SK-N-SH (cell line): Measurements from ENCODE around the gene MX1. TPM values are rescaled to one million over a fixed set of nuclear protein-coding genes. Genes with fewer than 3 reads are reported as not detected.

ENCODE experiments used
- CTCF ChIA-PET: fragments of 300-600, 350-600 bp; formaldehyde crosslinking; extraction: SDS; loops from one replicate; lab custom pipeline; 2021; lab: Yijun Ruan, JAX
- POLR2A ChIA-PET: fragments of 350-600 bp; sonication (Branson Sonifier 250); formaldehyde crosslinking; extraction: SDS; loops from one replicate; lab custom pipeline; 2020; ENCODE audit warnings: antibody characterized with exemption, inconsistent platforms; lab: Yijun Ruan, JAX
- DNase-seq: peaks from one replicate; pipeline ENCODE4 v3.0.0; 2012
- H2AFZ ChIP-seq: fragments of 200-600 bp; sonication (generic); 2 replicates; pipeline ENCODE4 v1.8.1; 2016; ENCODE audit warnings: antibody characterized with exemption, mild to moderate bottlenecking, low read depth
- H3F3A ChIP-seq: fragments of 200-600 bp; sonication (generic); replicated peaks from 2 replicates; pipeline ENCODE3; 2016; ENCODE audit warnings: antibody characterized with exemption, mild to moderate bottlenecking; ENCODE audit not compliant: insufficient read depth
- H3K27ac ChIP-seq, 2 experiments: fragments of 200-500 bp in 1 of 2; fragments of 200-600 bp in 1 of 2; sonication (Bioruptor generic) in 1 of 2; sonication (generic), shearing (Covaris generic) in 1 of 2; 2 replicates each; pipeline versions ENCODE4 v1.5.1 to v1.6.1; 2014 to 2016; ENCODE audit warnings: low read depth in 2 of 2, inconsistent platforms in 1 of 2, low read length in 1 of 2, mild to moderate bottlenecking in 1 of 2, mixed read lengths in 1 of 2
- H3K27me3 ChIP-seq: fragments of 200-600 bp; sonication (generic), shearing (Covaris generic); 2 replicates; pipeline ENCODE4 v1.6.1; 2016; ENCODE audit warnings: mixed run types; ENCODE audit not compliant: insufficient read depth
- H3K36me3 ChIP-seq, 2 experiments: fragments of 200-500 bp in 1 of 2; fragments of 200-600 bp in 1 of 2; sonication (Bioruptor generic) in 1 of 2; sonication (generic) in 1 of 2; replicated peaks in 1 of 2; 2 replicates each; pipeline versions ENCODE3 to v1.5.1; 2014 to 2016; ENCODE audit warnings: low read length in 1 of 2, mild to moderate bottlenecking in 1 of 2; ENCODE audit not compliant: insufficient read depth in 2 of 2, control insufficient read depth in 1 of 2
- H3K4me1 ChIP-seq, 2 experiments: fragments of 200-500 bp in 1 of 2; fragments of 200-600 bp in 1 of 2; sonication (Bioruptor generic) in 1 of 2; sonication (generic), shearing (Covaris generic) in 1 of 2; 2 replicates each; pipeline versions ENCODE4 v1.5.1 to v1.6.1; 2014 to 2016; ENCODE audit warnings: low read depth in 1 of 2, low read length in 1 of 2, mixed run types in 1 of 2; ENCODE audit not compliant: insufficient read depth in 2 of 2, control insufficient read depth in 1 of 2
- H3K4me2 ChIP-seq: fragments of 200-600 bp; sonication (generic), shearing (Covaris generic); 2 replicates; pipeline ENCODE4 v1.6.1; 2017; ENCODE audit warnings: mixed run types
- H3K4me3 ChIP-seq, 2 experiments: fragments of 200-500 bp in 1 of 2; fragments of 200-600 bp in 1 of 2; sonication (Bioruptor generic) in 1 of 2; sonication (generic), shearing (Covaris generic) in 1 of 2; 2 replicates each; pipeline versions ENCODE4 v1.5.1 to v1.8.1; 2014 to 2016; ENCODE audit warnings: low read depth in 2 of 2, inconsistent platforms in 1 of 2, low read length in 1 of 2, mild to moderate bottlenecking in 1 of 2, mixed read lengths in 1 of 2, moderate library complexity in 1 of 2
- H3K79me2 ChIP-seq: fragments of 200-600 bp; sonication (generic); 2 replicates; pipeline ENCODE4 v1.8.1; 2017; ENCODE audit warnings: mild to moderate bottlenecking; ENCODE audit not compliant: insufficient read depth
- H3K9ac ChIP-seq: fragments of 200-600 bp; sonication (generic); 2 replicates; pipeline ENCODE4 v1.6.1; 2017; ENCODE audit warnings: mixed run types
- H3K9me2 ChIP-seq: fragments of 200-600 bp; sonication (generic); 2 replicates; pipeline ENCODE4 v1.6.1; 2017; ENCODE audit warnings: mixed run types
- H3K9me3 ChIP-seq: fragments of 200-600 bp; sonication (generic); 2 replicates; pipeline ENCODE4 v1.6.1; 2017; ENCODE audit warnings: mixed run types, mild to moderate bottlenecking, moderate library complexity
- H4K20me1 ChIP-seq: fragments of 200-600 bp; sonication (generic); 2 replicates; pipeline ENCODE4 v1.6.1; 2017; ENCODE audit warnings: mild to moderate bottlenecking, mixed run types; ENCODE audit not compliant: insufficient read depth
- CHD2 ChIP-seq: fragments of 150-350 bp; IDR thresholded peaks from 2 replicates; pipeline ENCODE4 v1.6.1; 2018; ENCODE audit warnings: low read length; ENCODE audit not compliant: partially characterized antibody
- ELF1 ChIP-seq: IDR thresholded peaks from 2 replicates; pipeline ENCODE4 v1.4.0; 2012
- EP300 ChIP-seq, 2 experiments: IDR thresholded peaks; 2 replicates each; pipeline versions ENCODE4 v1.4.0 to v1.6.1; 2012; ENCODE audit warnings: borderline replicate concordance in 1 of 2, low read depth in 1 of 2, low read length in 1 of 2
- FOXJ3 ChIP-seq: sonication (generic); formaldehyde crosslinking; IDR thresholded peaks from 2 replicates; pipeline ENCODE4 v1.5.1; 2020; ENCODE audit warnings: mild to moderate bottlenecking, missing genetic modification reagents
- GATA2 ChIP-seq: sonication (generic); formaldehyde crosslinking; IDR thresholded peaks from 2 replicates; pipeline ENCODE4 v1.5.0; 2020; ENCODE audit warnings: mild to moderate bottlenecking, missing genetic modification reagents
- MEF2A ChIP-seq: IDR thresholded peaks from 2 replicates; pipeline ENCODE4 v1.4.0; 2012; ENCODE audit warnings: low read depth, borderline replicate concordance
- MXI1 ChIP-seq: IDR thresholded peaks from 2 replicates; pipeline ENCODE4 v1.6.1; 2012; ENCODE audit warnings: mild to moderate bottlenecking, low read depth, low read length, improper control_type of control experiment
- NFIC ChIP-seq: IDR thresholded peaks from 2 replicates; pipeline ENCODE4 v1.4.0; 2012; ENCODE audit warnings: borderline replicate concordance
- NRF1 ChIP-seq: IDR thresholded peaks from 2 replicates; pipeline ENCODE4 v1.6.1; 2012; ENCODE audit warnings: low read depth, mild to moderate bottlenecking, low read length
- RFX5 ChIP-seq: IDR thresholded peaks from 2 replicates; pipeline ENCODE4 v1.6.1; 2012; ENCODE audit warnings: mild to moderate bottlenecking, improper control_type of control experiment, low read length
- RXRA ChIP-seq: IDR thresholded peaks from 2 replicates; pipeline ENCODE4 v1.4.0; 2012; ENCODE audit warnings: low read depth, mild to moderate bottlenecking, borderline replicate concordance
- WGBS: methylation state at CpG from one replicate; pipeline ENCODE4 v1.1.6; 2017; ENCODE audit warnings: low lambda C conversion rate; 5-methylcytosine and 5-hydroxymethylcytosine counted together
- polyA plus RNA-seq, 3 experiments: library from polyadenylated mRNA; depleted of rRNA; stranded (reverse); fragments of >200 nt; gene quantifications; 2 replicates each; pipeline ENCODE4 v1.2.3, GENCODE V29; 2012
- TF ChIP-seq, protein P1 (sequence below): IDR thresholded peaks from 2 replicates; pipeline ENCODE4 v1.4.0; 2012; ENCODE audit warnings: low read depth
- TF ChIP-seq, protein P2 (sequence below): IDR thresholded peaks from 2 replicates; pipeline ENCODE4 v1.6.1; 2012; ENCODE audit warnings: mild to moderate bottlenecking, low read depth, low read length, moderate library complexity
- TF ChIP-seq, protein P3 (sequence below): IDR thresholded peaks from 2 replicates; pipeline ENCODE4; 2012
- TF ChIP-seq, protein P4 (sequence below): fragments of 200-600 bp; sonication (generic); IDR thresholded peaks from 2 replicates; pipeline ENCODE4 v1.6.1; 2017; ENCODE audit warnings: antibody characterized with exemption, mild to moderate bottlenecking, moderate library complexity

The MX1 gene
- polyA plus RNA-seq, 1 of the 3 experiments (the other 2 are of a cell fraction): 1.9 TPM

DNA sequence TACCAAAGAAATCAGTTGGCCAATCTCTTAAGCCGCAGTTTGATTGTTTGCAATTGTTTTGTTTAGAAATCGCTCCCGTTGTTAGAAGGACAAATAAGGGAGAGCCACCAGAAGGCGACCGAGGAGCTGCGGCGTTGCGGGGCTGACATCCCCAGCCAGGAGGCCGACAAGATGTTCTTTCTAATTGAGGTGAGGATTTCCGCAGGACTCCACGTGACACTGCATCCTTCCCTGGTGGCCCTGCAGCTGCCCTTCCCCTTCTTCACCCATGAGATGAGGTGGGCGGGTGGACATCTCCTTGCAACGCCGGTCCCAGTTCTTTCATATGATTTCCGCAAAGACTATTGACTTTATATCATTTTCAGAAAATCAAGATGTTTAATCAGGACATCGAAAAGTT, 27.2 kb upstream of the MX1 start:
- H3K27ac ChIP-seq: no peak overlapping the region
- no peaks in the 10 kb centered on the region for H3K9me2 ChIP-seq
- H4K20me1 ChIP-seq: no peaks in the 10 kb centered on the region
- no peak overlapping the region for H3K9ac ChIP-seq
- H2AFZ ChIP-seq: no peak overlapping the region
- no peak for DNase-seq
- H3K79me2 ChIP-seq: no peaks in the 10 kb centered on the region
- no peak overlapping the region for H3K4me3 ChIP-seq
- POLR2A ChIA-PET: no interaction called here
- WGBS: 65% methylated on average over 16 of the region's 16 CpGs
- H3K4me2 ChIP-seq: no peak overlapping the region
- H3K4me1 ChIP-seq: no peaks in the 10 kb centered on the region
- H3K36me3 ChIP-seq: no peaks in the 10 kb centered on the region
- H3K27me3 ChIP-seq: peaks cover 10% of the 10 kb centered on the region; the same call in 1 of the 2 replicates
- H3K9me3 ChIP-seq: no peaks in the 10 kb centered on the region
- CTCF ChIA-PET: no interaction called here
- no peaks in the 10 kb centered on the region for H3F3A ChIP-seq
- no peak for TF ChIP-seq NFIC
- TF ChIP-seq ELF1: no peak
- TF ChIP-seq GATA2 (CRISPR knock-in tag): no peak
- no peak for TF ChIP-seq EP300 (IDR thresholded peaks at IDR 0.05; ENCODE audit: borderline replicate concordance in 1 of 2, low read depth in 1 of 2, low read length in 1 of 2)
- TF ChIP-seq NRF1: no peak
- no peak for TF ChIP-seq MEF2A
- no peak for TF ChIP-seq RFX5
- TF ChIP-seq MXI1: no peak
- TF ChIP-seq, protein P1, sequence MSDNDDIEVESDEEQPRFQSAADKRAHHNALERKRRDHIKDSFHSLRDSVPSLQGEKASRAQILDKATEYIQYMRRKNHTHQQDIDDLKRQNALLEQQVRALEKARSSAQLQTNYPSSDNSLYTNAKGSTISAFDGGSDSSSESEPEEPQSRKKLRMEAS: no peak
- TF ChIP-seq CHD2: no peak
- TF ChIP-seq RXRA: no peak
- no peak for TF ChIP-seq FOXJ3 (CRISPR knock-in tag)
- TF ChIP-seq, protein P2, sequence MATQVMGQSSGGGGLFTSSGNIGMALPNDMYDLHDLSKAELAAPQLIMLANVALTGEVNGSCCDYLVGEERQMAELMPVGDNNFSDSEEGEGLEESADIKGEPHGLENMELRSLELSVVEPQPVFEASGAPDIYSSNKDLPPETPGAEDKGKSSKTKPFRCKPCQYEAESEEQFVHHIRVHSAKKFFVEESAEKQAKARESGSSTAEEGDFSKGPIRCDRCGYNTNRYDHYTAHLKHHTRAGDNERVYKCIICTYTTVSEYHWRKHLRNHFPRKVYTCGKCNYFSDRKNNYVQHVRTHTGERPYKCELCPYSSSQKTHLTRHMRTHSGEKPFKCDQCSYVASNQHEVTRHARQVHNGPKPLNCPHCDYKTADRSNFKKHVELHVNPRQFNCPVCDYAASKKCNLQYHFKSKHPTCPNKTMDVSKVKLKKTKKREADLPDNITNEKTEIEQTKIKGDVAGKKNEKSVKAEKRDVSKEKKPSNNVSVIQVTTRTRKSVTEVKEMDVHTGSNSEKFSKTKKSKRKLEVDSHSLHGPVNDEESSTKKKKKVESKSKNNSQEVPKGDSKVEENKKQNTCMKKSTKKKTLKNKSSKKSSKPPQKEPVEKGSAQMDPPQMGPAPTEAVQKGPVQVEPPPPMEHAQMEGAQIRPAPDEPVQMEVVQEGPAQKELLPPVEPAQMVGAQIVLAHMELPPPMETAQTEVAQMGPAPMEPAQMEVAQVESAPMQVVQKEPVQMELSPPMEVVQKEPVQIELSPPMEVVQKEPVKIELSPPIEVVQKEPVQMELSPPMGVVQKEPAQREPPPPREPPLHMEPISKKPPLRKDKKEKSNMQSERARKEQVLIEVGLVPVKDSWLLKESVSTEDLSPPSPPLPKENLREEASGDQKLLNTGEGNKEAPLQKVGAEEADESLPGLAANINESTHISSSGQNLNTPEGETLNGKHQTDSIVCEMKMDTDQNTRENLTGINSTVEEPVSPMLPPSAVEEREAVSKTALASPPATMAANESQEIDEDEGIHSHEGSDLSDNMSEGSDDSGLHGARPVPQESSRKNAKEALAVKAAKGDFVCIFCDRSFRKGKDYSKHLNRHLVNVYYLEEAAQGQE: no peak
- TF ChIP-seq, protein P3, sequence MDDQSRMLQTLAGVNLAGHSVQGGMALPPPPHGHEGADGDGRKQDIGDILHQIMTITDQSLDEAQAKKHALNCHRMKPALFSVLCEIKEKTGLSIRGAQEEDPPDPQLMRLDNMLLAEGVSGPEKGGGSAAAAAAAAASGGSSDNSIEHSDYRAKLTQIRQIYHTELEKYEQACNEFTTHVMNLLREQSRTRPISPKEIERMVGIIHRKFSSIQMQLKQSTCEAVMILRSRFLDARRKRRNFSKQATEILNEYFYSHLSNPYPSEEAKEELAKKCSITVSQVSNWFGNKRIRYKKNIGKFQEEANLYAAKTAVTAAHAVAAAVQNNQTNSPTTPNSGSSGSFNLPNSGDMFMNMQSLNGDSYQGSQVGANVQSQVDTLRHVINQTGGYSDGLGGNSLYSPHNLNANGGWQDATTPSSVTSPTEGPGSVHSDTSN: no peak
- TF ChIP-seq, protein P4, sequence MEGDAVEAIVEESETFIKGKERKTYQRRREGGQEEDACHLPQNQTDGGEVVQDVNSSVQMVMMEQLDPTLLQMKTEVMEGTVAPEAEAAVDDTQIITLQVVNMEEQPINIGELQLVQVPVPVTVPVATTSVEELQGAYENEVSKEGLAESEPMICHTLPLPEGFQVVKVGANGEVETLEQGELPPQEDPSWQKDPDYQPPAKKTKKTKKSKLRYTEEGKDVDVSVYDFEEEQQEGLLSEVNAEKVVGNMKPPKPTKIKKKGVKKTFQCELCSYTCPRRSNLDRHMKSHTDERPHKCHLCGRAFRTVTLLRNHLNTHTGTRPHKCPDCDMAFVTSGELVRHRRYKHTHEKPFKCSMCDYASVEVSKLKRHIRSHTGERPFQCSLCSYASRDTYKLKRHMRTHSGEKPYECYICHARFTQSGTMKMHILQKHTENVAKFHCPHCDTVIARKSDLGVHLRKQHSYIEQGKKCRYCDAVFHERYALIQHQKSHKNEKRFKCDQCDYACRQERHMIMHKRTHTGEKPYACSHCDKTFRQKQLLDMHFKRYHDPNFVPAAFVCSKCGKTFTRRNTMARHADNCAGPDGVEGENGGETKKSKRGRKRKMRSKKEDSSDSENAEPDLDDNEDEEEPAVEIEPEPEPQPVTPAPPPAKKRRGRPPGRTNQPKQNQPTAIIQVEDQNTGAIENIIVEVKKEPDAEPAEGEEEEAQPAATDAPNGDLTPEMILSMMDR: no peak
- TF ChIP-seq, all 33 proteins: peak for 0
